Activated T-helper 2 cell treated with anti-CD3 and anti-CD28 coated beads, Interferon-gamma antibody, Interleukin-2, Interleukin-4, amounts not matched to agents 10 μg/mL and 5 μg/mL and 100 μg/mL, durations not matched to agents 14 hours and 24 hours and 36 hours (primary cell): ENCODE results near the gene SLC22A15. TPM values are rescaled to one million over a fixed set of nuclear protein-coding genes. Genes with fewer than 3 reads are reported as not detected.
"Not testable (repeated sequence)": the region's sequence is repeated elsewhere in the genome, so short reads cannot be mapped to it uniquely, and the experiment has no call there.

Source experiments
- DNase-seq: peaks from one replicate; pipeline ENCODE4 v3.0.0; 2021; ENCODE audit warnings: low spot score
- H3K27ac Mint-ChIP-seq: one replicate; pipeline ENCODE4 v1.8.0; 2021; ENCODE audit warnings: mixed read lengths
- H3K27me3 Mint-ChIP-seq: one replicate; pipeline ENCODE4 v1.8.0; 2021; ENCODE audit warnings: low read depth, mixed read lengths
- H3K36me3 Mint-ChIP-seq: one replicate; pipeline ENCODE4 v1.8.0; 2021; ENCODE audit warnings: low read depth, mixed read lengths
- H3K4me1 Mint-ChIP-seq: one replicate; pipeline ENCODE4 v1.8.0; 2021; ENCODE audit warnings: low read depth, mixed read lengths
- H3K4me3 Mint-ChIP-seq: one replicate; pipeline ENCODE4 v1.8.0; 2021; ENCODE audit warnings: low read depth, mild to moderate bottlenecking, moderate library complexity, mixed read lengths
- H3K9me3 Mint-ChIP-seq: one replicate; pipeline ENCODE4 v1.8.0; 2021; ENCODE audit warnings: mixed read lengths
- intact Hi-C: fragments of 100-400 bp; cut with micrococcal nuclease; formaldehyde crosslinking; loops from one replicate; pipeline ENCODE4 v1.15.1; 2023
- total RNA-seq: library from RNA; stranded (reverse); gene quantifications from 2 replicates; pipeline ENCODE4 v1.2.3, GENCODE V29; 2022

The SLC22A15 gene
- total RNA-seq, 1 donor from 2014 or later = 0.52 TPM

GRCh38 chr1:115988953-115989352, 12.6 kb downstream of the SLC22A15 start:
- no peaks in the 10 kb centered on the region for H3K27me3 Mint-ChIP-seq
- no peaks in the 10 kb centered on the region for H3K36me3 Mint-ChIP-seq
- no peak overlapping the region for H3K27ac Mint-ChIP-seq
- no peaks in the 10 kb centered on the region for H3K4me1 Mint-ChIP-seq
- H3K9me3 Mint-ChIP-seq = no peaks in the 10 kb centered on the region
- DNase-seq = no peak
- intact Hi-C loops = no loop called here
- no peak overlapping the region for H3K4me3 Mint-ChIP-seq

DNA sequence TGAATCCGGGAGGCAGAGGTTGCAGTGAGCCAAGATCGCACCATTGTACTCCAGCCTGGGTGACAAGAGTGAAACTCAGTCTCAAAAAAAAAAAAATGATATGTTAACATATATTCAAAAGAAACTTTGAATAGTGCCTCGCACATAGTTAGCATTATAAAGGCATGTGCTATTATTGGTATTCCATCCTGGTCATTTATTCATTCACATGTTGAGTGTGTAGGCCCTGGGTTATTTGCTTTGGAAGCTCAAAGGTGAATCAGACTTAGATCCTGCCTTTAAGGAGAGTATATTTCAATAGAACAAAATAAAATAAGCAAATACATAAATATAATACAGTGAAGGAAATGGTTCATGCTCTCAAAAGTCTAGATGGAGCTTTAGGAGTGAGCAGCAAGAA, 13.4 kb downstream of the SLC22A15 start:
- H3K27me3 Mint-ChIP-seq = no peaks in the 10 kb centered on the region
- no peak for DNase-seq
- H3K4me1 Mint-ChIP-seq = no peaks in the 10 kb centered on the region
- intact Hi-C loops = no loop called here
- no peak overlapping the region for H3K4me3 Mint-ChIP-seq
- no peaks in the 10 kb centered on the region for H3K9me3 Mint-ChIP-seq
- H3K27ac Mint-ChIP-seq = no peak overlapping the region
- H3K36me3 Mint-ChIP-seq = no peaks in the 10 kb centered on the region

- H3K27ac Mint-ChIP-seq = no peak overlapping the region
- H3K9me3 Mint-ChIP-seq = peaks cover 1% of the 10 kb centered on the region
- no peak overlapping the region for H3K4me3 Mint-ChIP-seq
- DNase-seq = no peak
- intact Hi-C loops = no loop called here
- H3K4me1 Mint-ChIP-seq = no peaks in the 10 kb centered on the region
- H3K36me3 Mint-ChIP-seq = no peaks in the 10 kb centered on the region
- peaks cover 2% of the 10 kb centered on the region for H3K27me3 Mint-ChIP-seq
Measured at GRCh38 chr1:115991909-115992308, 15.6 kb downstream of the SLC22A15 start.

DNA sequence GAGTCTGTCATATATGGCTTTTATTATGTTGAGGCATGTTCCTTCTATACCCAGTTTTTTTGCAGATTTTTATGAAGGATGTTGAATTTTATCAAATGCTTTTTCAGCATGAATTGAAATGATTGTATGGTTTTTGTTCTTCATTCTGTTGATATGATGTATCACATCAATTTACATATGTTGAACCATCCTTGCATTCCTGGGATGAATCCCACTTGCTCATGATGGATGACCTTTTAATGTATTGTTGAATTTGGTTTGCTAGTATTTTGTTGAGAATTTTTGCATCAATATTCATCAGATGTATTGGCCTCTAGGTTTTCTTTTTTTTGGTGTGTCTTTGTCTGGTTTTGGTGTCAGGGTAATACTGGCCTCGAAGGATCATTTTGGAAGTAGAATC, 21.6 kb downstream of the SLC22A15 start:
- intact Hi-C loops, H3K4me3 Mint-ChIP-seq, H3K36me3 Mint-ChIP-seq, H3K27ac Mint-ChIP-seq, H3K27me3 Mint-ChIP-seq, DNase-seq, H3K4me1 Mint-ChIP-seq: not testable (repeated sequence)
- peaks cover 29% of the 10 kb centered on the region for H3K9me3 Mint-ChIP-seq

DNA sequence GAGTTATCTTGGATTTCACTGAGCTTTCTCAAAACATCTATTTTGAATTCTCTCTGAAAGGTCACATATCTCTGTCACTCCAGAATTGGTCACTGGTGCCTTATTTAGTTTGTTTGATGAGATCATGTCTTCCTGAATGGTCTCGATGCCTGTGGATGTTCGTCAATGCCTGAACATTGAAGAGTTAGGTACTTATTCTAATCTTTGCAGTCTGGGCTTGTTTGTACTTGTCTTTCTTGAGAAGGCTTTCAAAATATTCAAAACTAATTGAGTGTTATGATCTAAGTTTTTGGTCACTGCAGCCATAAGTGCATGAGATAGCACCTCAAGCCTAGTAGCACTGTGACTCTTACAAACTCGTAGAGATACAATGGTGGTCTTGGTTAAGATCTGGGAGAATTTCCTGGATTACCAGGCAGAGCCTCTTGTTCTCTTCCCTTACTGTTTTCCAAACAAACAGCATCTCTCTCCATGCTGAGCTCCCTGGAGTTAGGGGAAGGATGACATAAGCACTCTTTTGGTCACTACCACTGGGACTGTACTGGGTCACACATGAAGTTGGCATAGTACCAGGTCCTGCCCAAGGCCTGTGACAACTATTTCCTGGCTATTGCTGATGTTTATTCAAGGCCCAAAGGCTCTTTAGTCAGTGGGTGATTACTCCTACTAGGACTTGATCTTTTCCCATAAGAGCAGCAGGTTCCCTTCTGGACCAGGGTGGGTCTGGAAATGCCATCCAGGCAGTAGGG, 25.6 kb downstream of the SLC22A15 start:
- Mint-ChIP-seq H3K9me3 (peaks cover 28% of the 10 kb centered on the region), H3K27me3 (peaks cover 3% of the 10 kb centered on the region), H3K36me3 (peaks cover 5% of the 10 kb centered on the region), H3K4me3 (no peak overlapping the region), H3K27ac (no peak overlapping the region), H3K4me1 (peaks cover 7% of the 10 kb centered on the region)
- intact Hi-C loops = no loop called here
- DNase-seq = no peak

GRCh38 chr1:116002781-116003420, 26.6 kb downstream of the SLC22A15 start:
- DNase-seq = no peak
- Mint-ChIP-seq H3K27ac (no peak overlapping the region), H3K4me1 (peaks cover 7% of the 10 kb centered on the region), H3K36me3 (peaks cover 5% of the 10 kb centered on the region), H3K9me3 (peaks cover 19% of the 10 kb centered on the region), H3K4me3 (no peak overlapping the region), H3K27me3 (peaks cover 3% of the 10 kb centered on the region)
- intact Hi-C loops = no loop called here

DNA sequence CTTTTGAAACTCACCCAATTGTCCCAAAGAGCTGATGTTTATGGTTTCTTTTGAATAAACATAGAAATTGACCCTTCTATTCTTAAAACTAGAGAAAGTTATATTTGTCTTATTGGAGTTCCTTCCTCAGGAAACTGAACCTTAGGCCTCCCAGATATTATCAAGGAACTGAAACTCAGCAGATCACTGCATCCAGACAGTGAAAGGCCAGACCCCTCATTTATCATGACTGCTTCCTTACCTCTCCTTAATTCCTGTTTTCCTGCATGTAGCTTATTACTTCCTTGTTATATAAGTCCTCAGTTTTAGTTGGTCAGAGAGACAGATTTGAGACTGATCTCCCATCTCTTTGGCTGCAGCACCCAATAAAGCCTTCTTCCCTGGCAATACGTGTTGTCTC, 27.5 kb downstream of the SLC22A15 start:
- Mint-ChIP-seq H3K4me3 (no peak overlapping the region), H3K4me1 (peaks cover 7% of the 10 kb centered on the region), H3K9me3 (peaks cover 10% of the 10 kb centered on the region), H3K27ac (no peak overlapping the region), H3K27me3 (peaks cover 3% of the 10 kb centered on the region), H3K36me3 (no peaks in the 10 kb centered on the region)
- intact Hi-C loops = no loop called here
- no peak for DNase-seq

DNA sequence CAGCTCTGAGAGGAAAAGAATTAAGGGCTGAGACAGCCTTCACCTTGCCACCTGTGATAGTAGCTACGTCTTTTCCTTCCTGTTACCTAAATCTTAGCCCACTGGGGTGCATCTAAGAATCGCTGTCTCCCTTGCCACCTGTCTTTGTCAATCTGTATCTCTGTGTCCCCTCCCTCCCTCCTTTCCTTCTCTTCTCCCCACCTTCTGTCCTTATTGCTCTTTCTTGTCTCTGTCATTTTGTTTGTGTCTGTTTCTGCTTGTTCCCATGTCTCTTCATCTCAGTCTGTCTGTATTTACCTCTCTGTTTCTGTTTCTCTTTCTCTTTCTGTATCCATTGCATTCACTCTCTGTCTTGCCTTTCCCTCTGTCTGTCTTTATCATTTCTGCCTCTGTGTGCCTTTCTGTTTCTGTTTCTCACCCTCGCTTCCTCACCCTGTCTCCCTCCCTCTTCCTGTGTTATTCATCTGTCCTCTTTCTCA, 30.2 kb downstream of the SLC22A15 start:
- Mint-ChIP-seq H3K27me3 (peaks cover 4% of the 10 kb centered on the region), H3K9me3 (no peaks in the 10 kb centered on the region), H3K36me3 (no peaks in the 10 kb centered on the region), H3K27ac (peak overlapping the region; percentile 77), H3K4me3 (peak overlapping the region; percentile 76), H3K4me1 (peaks cover 7% of the 10 kb centered on the region)
- intact Hi-C loops = no loop called here
- DNase-seq = peak; percentile 15

DNA sequence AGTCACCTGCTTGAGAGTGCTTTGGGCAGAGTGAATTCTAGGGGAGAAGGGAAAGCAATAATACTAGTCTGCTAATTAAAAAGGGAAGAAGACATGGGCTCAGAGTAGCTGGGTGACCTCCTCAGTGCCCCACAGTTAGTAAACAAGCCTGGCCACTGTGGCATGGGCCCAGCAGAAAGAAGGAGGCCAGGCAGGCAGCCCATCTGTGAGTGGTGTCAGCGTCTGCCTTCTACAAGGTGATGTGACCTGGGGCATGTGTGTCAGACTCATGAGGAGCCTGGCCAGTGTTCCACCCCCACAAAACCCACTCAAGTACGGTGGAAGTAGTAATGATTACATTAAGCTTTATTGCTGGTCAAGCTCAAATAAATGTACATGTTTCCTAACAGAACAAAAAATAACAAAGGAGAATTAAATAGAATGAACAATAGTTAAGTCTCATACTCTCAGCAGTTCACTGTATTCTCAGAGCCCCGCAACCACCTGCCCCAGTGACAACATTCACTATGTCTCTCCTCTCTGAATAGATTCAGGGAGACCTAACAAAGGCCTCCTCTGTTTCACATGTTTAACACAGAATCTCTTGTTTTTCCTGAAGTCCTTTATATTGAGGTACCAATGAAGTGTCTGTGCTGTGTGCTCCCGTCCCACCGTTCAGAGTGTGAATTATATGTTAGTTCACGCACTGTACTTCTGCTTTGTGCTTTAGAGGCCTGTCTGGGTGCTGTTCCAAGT, 32.5 kb downstream of the SLC22A15 start:
- no peak overlapping the region for H3K27ac Mint-ChIP-seq
- H3K4me1 Mint-ChIP-seq = peaks cover 7% of the 10 kb centered on the region
- H3K4me3 Mint-ChIP-seq = no peak overlapping the region
- H3K36me3 Mint-ChIP-seq = no peaks in the 10 kb centered on the region
- DNase-seq = no peak
- intact Hi-C loops = no loop called here
- H3K9me3 Mint-ChIP-seq = no peaks in the 10 kb centered on the region
- H3K27me3 Mint-ChIP-seq = peaks cover 8% of the 10 kb centered on the region

DNA sequence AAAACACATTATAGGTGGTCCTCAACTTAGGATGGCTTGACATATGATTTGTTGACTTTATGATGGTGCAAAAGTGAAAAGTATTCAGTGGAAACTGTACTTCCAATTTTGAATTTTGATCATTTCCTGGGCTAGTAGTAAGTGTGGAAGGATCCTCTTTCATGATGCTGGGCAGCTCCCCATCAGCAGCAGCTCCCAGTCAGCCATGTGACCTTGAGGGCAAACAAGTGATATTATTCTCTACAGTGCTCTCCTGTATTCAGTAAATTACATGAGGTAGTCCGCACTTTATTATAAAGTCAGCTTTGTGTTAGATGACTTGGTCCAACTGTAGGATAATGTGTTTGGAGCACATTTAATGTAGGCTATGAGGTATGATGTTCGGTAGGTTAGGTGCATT, 36.4 kb downstream of the SLC22A15 start:
- Mint-ChIP-seq H3K4me1 (no peaks in the 10 kb centered on the region), H3K9me3 (no peaks in the 10 kb centered on the region), H3K4me3 (no peak overlapping the region), H3K27ac (no peak overlapping the region), H3K36me3 (no peaks in the 10 kb centered on the region), H3K27me3 (peaks cover 16% of the 10 kb centered on the region)
- intact Hi-C loops = no loop called here
- no peak for DNase-seq

DNA sequence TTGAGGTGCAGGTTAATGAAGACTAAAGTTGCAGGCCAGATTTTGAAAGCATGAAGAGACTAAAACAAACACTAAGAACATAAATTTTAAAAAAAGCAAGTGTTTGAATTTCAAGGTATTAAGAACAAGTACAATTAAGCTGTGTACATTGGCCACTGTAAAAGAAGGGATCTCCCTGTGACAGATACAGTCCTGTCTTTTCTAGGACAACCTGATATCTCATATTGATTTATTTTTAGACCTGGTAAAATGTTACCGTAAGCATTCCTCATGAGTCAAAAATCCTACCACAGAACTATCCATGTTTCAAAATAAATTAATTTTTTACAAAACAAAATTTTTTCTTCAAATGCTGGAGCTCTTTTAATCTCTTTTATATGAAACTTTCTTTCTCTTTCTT, 39.4 kb downstream of the SLC22A15 start:
- intact Hi-C loops = no loop called here
- Mint-ChIP-seq H3K4me1 (no peaks in the 10 kb centered on the region), H3K4me3 (no peak overlapping the region), H3K27ac (no peak overlapping the region), H3K9me3 (no peaks in the 10 kb centered on the region), H3K36me3 (no peaks in the 10 kb centered on the region), H3K27me3 (peaks cover 21% of the 10 kb centered on the region)
- no peak for DNase-seq

DNA sequence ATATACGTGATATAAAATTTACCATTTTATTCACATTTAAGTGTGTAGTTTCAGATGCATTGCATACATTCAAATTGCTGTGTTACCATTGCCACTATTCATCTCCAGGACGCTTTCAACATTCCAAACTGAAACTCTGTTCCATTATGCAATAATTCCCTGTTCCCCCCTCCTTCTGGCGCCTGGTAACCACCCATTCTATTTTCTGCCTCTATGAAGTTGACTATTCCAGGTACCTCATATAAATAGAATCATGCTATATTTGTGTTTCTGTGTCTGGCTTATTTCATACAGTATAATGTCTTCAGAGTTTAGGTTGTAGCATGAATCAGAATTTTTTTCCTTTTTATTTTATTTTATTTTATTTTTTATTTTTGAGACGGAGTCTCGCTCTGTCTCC, 41.7 kb downstream of the SLC22A15 start:
- H3K27ac Mint-ChIP-seq = no peak overlapping the region
- no peak overlapping the region for H3K4me3 Mint-ChIP-seq
- H3K36me3 Mint-ChIP-seq = no peaks in the 10 kb centered on the region
- DNase-seq = no peak
- intact Hi-C loops = no loop called here
- H3K4me1 Mint-ChIP-seq = no peaks in the 10 kb centered on the region
- H3K9me3 Mint-ChIP-seq = no peaks in the 10 kb centered on the region
- peaks cover 17% of the 10 kb centered on the region for H3K27me3 Mint-ChIP-seq
